Heart right ventricle (tissue), 16 donors: ENCODE measurements around the gene SLC28A1. TPM values are rescaled to one million over a fixed set of nuclear protein-coding genes. Genes with fewer than 3 reads are reported as not detected.

Experiments used
- ATAC-seq, 8 donors: fragments of 200-7000 bp; cut with Tn5 transposase; one replicate each; pipeline ENCODE4 v1.9.1; 2020; ENCODE audit warnings: mild to moderate bottlenecking in 8 of 8, moderate library complexity in 8 of 8, moderate number of reproducible peaks in 1 of 8
- DNase-seq, 2 donors: peaks; one replicate each; pipeline ENCODE4 v3.0.0-alpha.2; 2020
- H3K27ac ChIP-seq, 10 donors: fragments of 200-600 bp; sonication (generic) in 2 of 10; one replicate each; pipeline versions ENCODE4 v1.5.0 to v1.8.0; 2020 to 2022; ENCODE audit warnings: mild to moderate bottlenecking in 3 of 10
- H3K27me3 ChIP-seq, 7 donors: fragments of 200-600 bp; one replicate each; pipeline ENCODE4 v1.8.0; 2021 to 2022; ENCODE audit warnings: mild to moderate bottlenecking in 2 of 7
- H3K36me3 ChIP-seq, 9 donors: fragments of 200-600 bp; sonication (generic) in 1 of 9; one replicate each; pipeline versions ENCODE4 v1.5.0 to v1.8.0; 2020 to 2022; ENCODE audit warnings: mild to moderate bottlenecking in 2 of 9
- H3K4me1 ChIP-seq, 9 donors: fragments of 200-600 bp; sonication (generic) in 1 of 9; one replicate each; pipeline versions ENCODE4 v1.5.0 to v1.8.0; 2020 to 2022; ENCODE audit warnings: mild to moderate bottlenecking in 4 of 9
- H3K4me3 ChIP-seq, 10 donors: fragments of 200-600 bp; sonication (generic) in 2 of 10; one replicate each; pipeline versions ENCODE4 v1.5.0 to v1.8.0; 2020 to 2022; ENCODE audit warnings: mild to moderate bottlenecking in 7 of 10, moderate library complexity in 2 of 10
- H3K9me3 ChIP-seq, 11 donors: fragments of 200-600 bp in 10 of 11; sonication (generic) in 2 of 11; one replicate each; pipeline versions ENCODE4 v1.5.0 to v1.8.0; 2013 to 2022; ENCODE audit warnings: mild to moderate bottlenecking in 2 of 11, control low read depth in 1 of 11, moderate library complexity in 1 of 11
- CTCF ChIP-seq, 9 donors: fragments of 200-600 bp; sonication (generic) in 2 of 9; IDR thresholded peaks; one replicate each; pipeline versions ENCODE4 v1.5.0 to v1.8.0; 2021 to 2022; ENCODE audit warnings: antibody characterized with exemption in 9 of 9, mild to moderate bottlenecking in 5 of 9, moderate library complexity in 1 of 9
- WGBS, 2 donors: extraction: QIAGEN DNeasy Blood & Tissue Kit; methylation state at CpG; one replicate each; pipeline ENCODE4 v1.1.7; 2013; ENCODE audit warnings: inconsistent platforms in 1 of 2; 5-methylcytosine and 5-hydroxymethylcytosine counted together
- intact Hi-C, 10 donors: fragments of 100-400 bp; cut with DNase I; formaldehyde crosslinking; loops; one replicate each; pipeline versions ENCODE4 v1.11.1 to v1.14.2; 2022
- polyA plus RNA-seq, 2 donors: library from polyadenylated mRNA; stranded (reverse); fragments of 200-250 nt; gene quantifications; one replicate each; pipeline ENCODE4 v1.2.3, GENCODE V29; 2013
- total RNA-seq, 10 donors: library from RNA; stranded (reverse); fragmentation: NEBNext Ultra II Directional in 3 of 10; extraction: Animal tissue kit (Norgen Biotek cat#: 25700) in 3 of 10; gene quantifications; one replicate each; pipeline versions ENCODE4 v1.2.1 to v1.2.4, GENCODE V29; 2021 to 2023
- donor health status: Arrhythmogenic right ventricular cardiomyopathy.
- donor health status: ischemic (EF 13 %, LVEDD 7.1; RV severe dilation, severe dysfunction).
- donor health status: healthy with polysubstance abuse.
- donor health status: DM: no; HTN: yes; CAD: no.
- donor health status: DM: no; HTN: no; CAD: no.
- donor health status: ischemic (EF 25% LVEDD 6.9; RV normal size, moderate dysfunction).
- donor health status: ischemic (EF 25% LVEDD 5.7; RV mildly dilated, moderate dysfunction).
- donor health status: healthy.
- donor health status: DM: yes; HTN: yes; CAD: no.
- donor health status: Ischemic cardiomyopathy.
- donor health status: ischemic (EF 35%, LVEDD 5.7; RV mildly dilated, moderate dysfunction).
- donor health status: nonischemic (EF 11% LVEDD 7.7; RV severe dilation, severe dysfunction).
- donor health status: DM: yes; HTN: yes; CAD: no.
- donor health status: PGD.
- donor health status: ischemic (EF 29% LVEDD 5.4; RV normal size, mild dysfunction).
- donor health status: nonischemic (EF 23%, LVEDD 6.1; RV moderate dilation, normal function).

The SLC28A1 gene
- total and polyA plus RNA-seq, 12 donors = 0.07 to 2.2 (median 1.5) TPM

GRCh38 chr15:84839714-84840113, 44.7 kb upstream of the SLC28A1 start:
- TF ChIP-seq CTCF (IDR thresholded peaks at IDR 0.05) = no peak
- H3K4me1 ChIP-seq = peaks cover 22 to 85% (median 64%) of the 10 kb centered on the region in 9 donors
- ATAC-seq = peak in 1 of 8 donors; percentile 8
- WGBS, 2 donors = 95% methylated on average over 23 of the region's 23 CpGs
- H3K27me3 ChIP-seq = no peaks in the 10 kb centered on the region
- intact Hi-C loops = loop anchor here in 1 of 10 donors (5.0 kb wide), 1 partner anchor 88 kb away; no protein-coding TSS in a partner anchor
- DNase-seq = no peak
- peaks cover 0 to 47% (median 11%) of the 10 kb centered on the region in 9 donors for H3K36me3 ChIP-seq
- H3K9me3 ChIP-seq = no peaks in the 10 kb centered on the region
- H3K27ac ChIP-seq = peak overlapping the region; percentile 84 to 99 (median 96)
- H3K4me3 ChIP-seq = no peak overlapping the region

GRCh38 chr15:84840255-84840654, 44.2 kb upstream of the SLC28A1 start:
- Histone ChIP-seq H3K27ac (peak overlapping the region; percentile 84 to 99 (median 96)), H3K4me1 (peaks cover 20 to 85% (median 64%) of the 10 kb centered on the region in 9 donors), H3K36me3 (peaks cover 0 to 41% (median 11%) of the 10 kb centered on the region in 9 donors), H3K4me3 (no peak overlapping the region), H3K27me3 (no peaks in the 10 kb centered on the region), H3K9me3 (no peaks in the 10 kb centered on the region)
- WGBS, 2 donors = 73 to 80% methylated on average over 10 of the region's 10 CpGs
- TF ChIP-seq CTCF (IDR thresholded peaks at IDR 0.05) = no peak
- peak in 2 of 8 donors; percentile 1 to 25 for ATAC-seq
- no peak for DNase-seq
- intact Hi-C loops = loop anchor here in 1 of 10 donors (5.0 kb wide), 1 partner anchor 87 kb away; no protein-coding TSS in a partner anchor

- WGBS, 2 donors = 45 to 59% methylated on average over 12 of the region's 12 CpGs
- peak; percentile 81 to 91 (median 84) for ATAC-seq
- H3K27ac ChIP-seq = peak overlapping the region; percentile 84 to 99 (median 96)
- H3K27me3 ChIP-seq = no peaks in the 10 kb centered on the region
- H3K4me1 ChIP-seq = peaks cover 20 to 85% (median 67%) of the 10 kb centered on the region in 9 donors
- no peak for TF ChIP-seq CTCF (IDR thresholded peaks at IDR 0.05)
- no peaks in the 10 kb centered on the region for H3K9me3 ChIP-seq
- peak overlapping the region in 2 of 10 donors; percentile 7 to 15 for H3K4me3 ChIP-seq
- intact Hi-C loops = loop anchor here in 1 of 10 donors (5.0 kb wide), 1 partner anchor 86 kb away; no protein-coding TSS in a partner anchor
- H3K36me3 ChIP-seq = peaks cover 0 to 38% (median 11%) of the 10 kb centered on the region in 9 donors
- DNase-seq = peak; percentile 73 to 85
These were observed 43.6 kb upstream of the SLC28A1 start for GRCh38 chr15:84840741-84841429.

- TF ChIP-seq CTCF (IDR thresholded peaks at IDR 0.05) = no peak
- Histone ChIP-seq H3K36me3 (peaks cover 0 to 42% (median 11%) of the 10 kb centered on the region in 9 donors), H3K9me3 (peaks cover 0 to 13% (median 0%) of the 10 kb centered on the region in 11 donors), H3K4me1 (peaks cover 17 to 73% (median 48%) of the 10 kb centered on the region in 9 donors), H3K4me3 (no peak overlapping the region), H3K27ac (peak overlapping the region in 8 of 10 donors; percentile 48 to 99 (median 96)), H3K27me3 (no peaks in the 10 kb centered on the region)
- intact Hi-C loops = loop anchor here in 1 of 10 donors (5.0 kb wide), 1 partner anchor 85 kb away; no protein-coding TSS in a partner anchor
- DNase-seq (no peak), ATAC-seq (no peak)
- WGBS, 2 donors = 63 to 82% methylated on average over 1 of the region's 1 CpG
These were observed 41.7 kb upstream of the SLC28A1 start for GRCh38 chr15:84842781-84843180.
